Nephron progenitor cell (in vitro differentiated cells): ENCODE measurements around the gene EXTL2.

Experiments used
- DNase-seq: peaks from one replicate; pipeline ENCODE4 v3.0.0; 2021
- H3K27ac Mint-ChIP-seq: 2 replicates; pipeline ENCODE4 v1.8.0; 2021; ENCODE audit warnings: mild to moderate bottlenecking, moderate library complexity, mixed read lengths
- H3K27me3 Mint-ChIP-seq: 2 replicates; pipeline ENCODE4 v1.8.0; 2021; ENCODE audit warnings: mild to moderate bottlenecking, low read depth, mixed read lengths; ENCODE audit not compliant: poor library complexity
- H3K36me3 Mint-ChIP-seq: 2 replicates; pipeline ENCODE4 v1.8.0; 2021; ENCODE audit warnings: low read depth, mixed read lengths
- H3K4me1 Mint-ChIP-seq: 2 replicates; pipeline ENCODE4 v1.8.0; 2021; ENCODE audit warnings: mixed read lengths
- H3K4me3 Mint-ChIP-seq: 2 replicates; pipeline ENCODE4 v1.8.0; 2021; ENCODE audit warnings: mild to moderate bottlenecking, moderate library complexity, mixed read lengths
- H3K9me3 Mint-ChIP-seq: 2 replicates; pipeline ENCODE4 v1.8.0; 2021; ENCODE audit warnings: mild to moderate bottlenecking, moderate library complexity, mixed read lengths
- TF ChIP-seq, protein P1 (sequence below): fragments of 200-600 bp; sonication (generic); IDR thresholded peaks from 2 replicates; pipeline ENCODE4 v1.5.0; 2021; ENCODE audit warnings: antibody characterized with exemption

EXTL2 gene, protein sequence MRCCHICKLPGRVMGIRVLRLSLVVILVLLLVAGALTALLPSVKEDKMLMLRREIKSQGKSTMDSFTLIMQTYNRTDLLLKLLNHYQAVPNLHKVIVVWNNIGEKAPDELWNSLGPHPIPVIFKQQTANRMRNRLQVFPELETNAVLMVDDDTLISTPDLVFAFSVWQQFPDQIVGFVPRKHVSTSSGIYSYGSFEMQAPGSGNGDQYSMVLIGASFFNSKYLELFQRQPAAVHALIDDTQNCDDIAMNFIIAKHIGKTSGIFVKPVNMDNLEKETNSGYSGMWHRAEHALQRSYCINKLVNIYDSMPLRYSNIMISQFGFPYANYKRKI

GRCh38 chr1:100894603-100895539, at the start of gene EXTL2:
Gene EXTL2 (minus strand): TSS chr1:100894842. CDS start chr1:100888757, 6,085 bp downstream.
- H3K4me3 Mint-ChIP-seq = peak within 1 kb of the TSS; percentile 98
- peaks cover 48% of the 10 kb centered on the region for H3K36me3 Mint-ChIP-seq
- H3K9me3 Mint-ChIP-seq = peaks cover 31% of the 10 kb centered on the region
- TF ChIP-seq, protein P1, sequence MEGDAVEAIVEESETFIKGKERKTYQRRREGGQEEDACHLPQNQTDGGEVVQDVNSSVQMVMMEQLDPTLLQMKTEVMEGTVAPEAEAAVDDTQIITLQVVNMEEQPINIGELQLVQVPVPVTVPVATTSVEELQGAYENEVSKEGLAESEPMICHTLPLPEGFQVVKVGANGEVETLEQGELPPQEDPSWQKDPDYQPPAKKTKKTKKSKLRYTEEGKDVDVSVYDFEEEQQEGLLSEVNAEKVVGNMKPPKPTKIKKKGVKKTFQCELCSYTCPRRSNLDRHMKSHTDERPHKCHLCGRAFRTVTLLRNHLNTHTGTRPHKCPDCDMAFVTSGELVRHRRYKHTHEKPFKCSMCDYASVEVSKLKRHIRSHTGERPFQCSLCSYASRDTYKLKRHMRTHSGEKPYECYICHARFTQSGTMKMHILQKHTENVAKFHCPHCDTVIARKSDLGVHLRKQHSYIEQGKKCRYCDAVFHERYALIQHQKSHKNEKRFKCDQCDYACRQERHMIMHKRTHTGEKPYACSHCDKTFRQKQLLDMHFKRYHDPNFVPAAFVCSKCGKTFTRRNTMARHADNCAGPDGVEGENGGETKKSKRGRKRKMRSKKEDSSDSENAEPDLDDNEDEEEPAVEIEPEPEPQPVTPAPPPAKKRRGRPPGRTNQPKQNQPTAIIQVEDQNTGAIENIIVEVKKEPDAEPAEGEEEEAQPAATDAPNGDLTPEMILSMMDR = no peak
- H3K4me1 Mint-ChIP-seq = peaks cover 42% of the 10 kb centered on the region
- peak within 1 kb of the TSS; percentile 100 for H3K27ac Mint-ChIP-seq
- H3K27me3 Mint-ChIP-seq = no peaks in the 10 kb centered on the region
- DNase-seq = peak; percentile 84

- Mint-ChIP-seq H3K36me3 (peaks cover 87% of the 10 kb centered on the region), H3K27me3 (no peaks in the 10 kb centered on the region), H3K27ac (peak overlapping the region; percentile 59), H3K4me3 (no peak overlapping the region), H3K9me3 (peaks cover 42% of the 10 kb centered on the region), H3K4me1 (no peaks in the 10 kb centered on the region)
- DNase-seq = no peak
- TF ChIP-seq, protein P1 = no peak
Measured at GRCh38 chr1:100943533-100943932, 48.9 kb upstream of the EXTL2 start.

GRCh38 chr1:100942304-100943046, 47.8 kb upstream of the EXTL2 start:
- Mint-ChIP-seq H3K36me3 (peaks cover 87% of the 10 kb centered on the region), H3K27ac (no peak overlapping the region)

DNA sequence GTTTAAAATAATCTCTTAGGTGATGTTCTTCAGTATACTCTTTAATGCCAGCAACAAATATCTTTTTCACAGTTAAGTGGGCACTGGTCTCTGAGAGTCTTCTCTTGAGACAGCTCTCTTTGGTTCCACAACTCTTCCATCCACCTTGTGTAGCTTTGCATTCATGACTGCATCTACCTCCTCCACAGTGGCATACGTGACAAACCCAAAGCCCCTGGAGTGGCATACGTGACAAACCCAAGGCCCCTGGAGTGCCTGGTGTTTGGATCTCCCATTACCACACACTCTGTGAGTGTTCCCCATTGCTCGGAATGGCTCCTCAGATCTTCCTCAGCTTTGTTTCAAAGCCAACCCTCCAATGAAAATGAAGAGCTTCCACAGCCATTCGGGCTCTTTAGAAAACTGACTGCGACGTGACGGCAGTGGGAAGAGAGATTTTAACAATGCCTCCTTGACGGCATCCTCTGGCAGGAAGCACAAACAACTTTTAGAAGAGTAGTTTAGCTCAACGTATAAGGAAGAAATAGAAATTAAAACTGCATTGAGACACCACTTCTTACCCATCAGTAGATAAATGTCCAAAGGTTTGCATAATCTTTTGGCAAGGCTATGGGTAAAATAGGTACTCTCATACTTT, 47.1 kb upstream of the EXTL2 start:
- no peak for DNase-seq
- peak overlapping the region; percentile 84 for H3K27ac Mint-ChIP-seq
- TF ChIP-seq, protein P1 = no peak
- peaks cover 87% of the 10 kb centered on the region for H3K36me3 Mint-ChIP-seq
- no peaks in the 10 kb centered on the region for H3K27me3 Mint-ChIP-seq
- H3K9me3 Mint-ChIP-seq = peaks cover 32% of the 10 kb centered on the region
- H3K4me3 Mint-ChIP-seq = no peak overlapping the region
- no peaks in the 10 kb centered on the region for H3K4me1 Mint-ChIP-seq

More at GRCh38 chr1:100942304-100943046, 47.8 kb upstream of the EXTL2 start:
- no peak for DNase-seq
- Mint-ChIP-seq H3K4me1 (no peaks in the 10 kb centered on the region), H3K27me3 (no peaks in the 10 kb centered on the region), H3K4me3 (no peak overlapping the region), H3K9me3 (peaks cover 36% of the 10 kb centered on the region)
- TF ChIP-seq, protein P1 = no peak

- TF ChIP-seq, protein P1 = no peak
- Mint-ChIP-seq H3K9me3 (peaks cover 26% of the 10 kb centered on the region), H3K4me1 (no peaks in the 10 kb centered on the region), H3K36me3 (peaks cover 87% of the 10 kb centered on the region), H3K27me3 (no peaks in the 10 kb centered on the region), H3K4me3 (no peak overlapping the region), H3K27ac (no peak overlapping the region)
- DNase-seq = no peak
Measured at GRCh38 chr1:100941098-100941527, 46.5 kb upstream of the EXTL2 start.
